AG10803 (cell line): Measurements from ENCODE around the gene EFR3B.

Experiments
- DNase-seq: peaks from one replicate; pipeline ENCODE4 v3.0.0; 2010; ENCODE audit warnings: low read depth
- H3K4me3 ChIP-seq: 2 replicates; pipeline ENCODE4 v1.5.1; 2011; ENCODE audit warnings: mild to moderate bottlenecking, low read length, control low read depth
- CTCF ChIP-seq: conservative IDR thresholded peaks from 2 replicates; pipeline ENCODE4 v1.5.1; 2011; ENCODE audit warnings: mild to moderate bottlenecking, low read length, control low read depth, inconsistent platforms

EFR3B gene

GRCh38 chr2:25035537-25036220, 6.2 kb upstream of the EFR3B start:
- TF ChIP-seq CTCF: no peak
- no peak for DNase-seq
- H3K4me3 ChIP-seq: no peak overlapping the region

- no peak for DNase-seq
- H3K4me3 ChIP-seq: no peak overlapping the region
- no peak for TF ChIP-seq CTCF
Observed at GRCh38 chr2:25036221-25036559, 5.7 kb upstream of the EFR3B start.

- H3K4me3 ChIP-seq: no peak overlapping the region
- no peak for DNase-seq
- no peak for TF ChIP-seq CTCF
Observed at GRCh38 chr2:25039126-25039525, 2.8 kb upstream of the EFR3B start.

- H3K4me3 ChIP-seq: peak overlapping the region; percentile 53
- DNase-seq: peak; percentile 34
- peak; percentile 31 for TF ChIP-seq CTCF
Observed at GRCh38 chr2:25041307-25041927, 459 bp upstream of the EFR3B start.

- H3K4me3 ChIP-seq: peak overlapping the region; percentile 68
- peak; percentile 19 for DNase-seq
- no peak for TF ChIP-seq CTCF
Observed at GRCh38 chr2:25042321-25043240, 705 bp downstream of the EFR3B start.

- peak; percentile 63 for DNase-seq
- no peak for TF ChIP-seq CTCF
- H3K4me3 ChIP-seq: peak overlapping the region; percentile 68
Observed at GRCh38 chr2:25043241-25043867, 1.5 kb downstream of the EFR3B start.
